A549 treated with Mapracorat at 1 μM for 4 hours (cell line): Measurements from ENCODE around the gene KCNK13. TPM values are rescaled to one million over a fixed set of nuclear protein-coding genes. Genes with fewer than 3 reads are reported as not detected.

Experiments
- total RNA-seq: library from RNA; stranded (reverse); fragments of 200-300 nt; extraction: Qiagen RNA extraction; gene quantifications from 5 replicates; pipeline ENCODE4 v1.2.3, GENCODE V29; 2022

The KCNK13 gene
- total RNA-seq = 0.13 to 0.17 TPM (median 0.14 TPM) in 5 replicates

DNA sequence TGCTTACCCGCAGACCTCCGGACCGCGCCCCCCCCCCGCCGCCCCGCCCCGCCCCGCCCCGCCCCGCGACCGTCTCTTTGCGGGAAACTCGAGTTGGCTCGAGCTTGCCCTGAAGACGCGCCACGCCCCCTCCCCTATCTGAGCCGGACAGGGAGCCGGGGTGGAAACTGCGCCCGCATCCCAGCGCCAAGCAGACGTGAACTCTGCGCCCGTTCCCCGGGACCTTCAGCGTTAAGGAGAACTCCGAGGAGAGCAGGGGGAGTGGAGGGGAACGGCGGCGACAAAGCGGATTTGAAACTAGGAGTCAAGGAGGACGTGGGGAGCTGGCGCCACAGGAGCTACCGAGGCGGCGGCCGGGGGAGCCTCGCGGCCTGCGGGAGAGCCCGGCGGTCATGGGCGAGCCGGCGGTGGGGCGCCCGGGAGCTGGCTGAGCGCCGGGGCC lies at the start of gene KCNK13:
TSS of gene KCNK13 (plus strand) at position 310 of the 442 bp plus-strand sequence. CDS start 212 bp downstream, outside the sequence.

Other genes starting within 250 kb of the KCNK13 start
- 10.9 to 14.1 TPM (median 12.2 TPM) in 5 replicates for gene EFCAB11, start 107.3 kb upstream of the KCNK13 start, total RNA-seq
- 12.6 to 16.7 TPM (median 14.4 TPM) in 5 replicates for gene TDP1, start 106.1 kb upstream of the KCNK13 start, total RNA-seq
- 216 to 351 TPM (median 227 TPM) in 5 replicates for gene PSMC1, start 194.6 kb downstream of the KCNK13 start, total RNA-seq